Stimulated activated CD8-positive, alpha-beta memory T cell treated with anti-CD3 and anti-CD28 coated beads, Interleukin-7, amount 100 ng/mL, for 48 hours (primary cell): ENCODE results near the gene NFIX.

Experiments used
- DNase-seq, 2 donors: peaks; one replicate each; pipeline ENCODE4 v3.0.0-alpha.2; 2020; ENCODE audit warnings: low read depth in 1 of 2; ENCODE audit errors: extremely low read depth in 1 of 2

The NFIX gene

DNA sequence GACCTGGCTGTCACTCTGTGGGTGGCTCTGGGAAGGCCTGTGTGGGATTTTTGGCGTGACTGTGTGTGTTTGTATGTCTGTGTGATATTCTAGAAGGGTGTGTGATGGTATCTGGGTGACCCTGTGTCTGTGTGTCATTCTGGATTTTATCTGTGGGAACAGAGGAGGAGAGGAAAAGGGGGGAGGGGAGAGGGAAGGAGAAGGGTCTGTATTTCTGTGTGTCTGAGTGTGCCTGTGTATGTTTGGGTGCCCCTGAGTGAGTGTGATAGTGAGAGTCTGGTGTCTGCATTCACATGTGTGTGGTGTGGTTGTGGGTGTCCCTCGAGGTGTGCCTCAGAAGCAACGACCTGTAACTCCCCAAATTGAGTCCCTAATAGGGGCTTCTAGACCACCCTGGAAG lies 8.1 kb upstream of the NFIX start:
- no peak for DNase-seq

GRCh38 chr19:12987781-12988180 lies 7.5 kb upstream of the NFIX start:
- DNase-seq = no peak

GRCh38 chr19:12990431-12990830 lies 4.8 kb upstream of the NFIX start:
- DNase-seq = no peak

DNA sequence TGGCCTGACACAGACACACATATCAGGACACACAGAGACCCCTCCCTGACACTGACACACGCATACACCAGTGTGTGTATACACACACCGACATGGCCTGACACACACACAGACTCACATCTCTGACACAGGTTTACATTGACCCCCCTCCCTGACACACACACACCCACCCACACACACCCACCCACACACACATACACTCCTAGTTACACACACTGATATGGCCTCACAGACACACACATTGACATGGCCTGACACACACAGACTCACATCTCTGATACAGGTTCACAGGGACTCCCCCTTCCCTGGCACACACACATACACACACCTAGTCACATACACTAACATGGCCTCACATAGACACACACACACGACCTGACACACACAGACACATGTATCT lies 4.4 kb upstream of the NFIX start:
- DNase-seq = no peak

DNA sequence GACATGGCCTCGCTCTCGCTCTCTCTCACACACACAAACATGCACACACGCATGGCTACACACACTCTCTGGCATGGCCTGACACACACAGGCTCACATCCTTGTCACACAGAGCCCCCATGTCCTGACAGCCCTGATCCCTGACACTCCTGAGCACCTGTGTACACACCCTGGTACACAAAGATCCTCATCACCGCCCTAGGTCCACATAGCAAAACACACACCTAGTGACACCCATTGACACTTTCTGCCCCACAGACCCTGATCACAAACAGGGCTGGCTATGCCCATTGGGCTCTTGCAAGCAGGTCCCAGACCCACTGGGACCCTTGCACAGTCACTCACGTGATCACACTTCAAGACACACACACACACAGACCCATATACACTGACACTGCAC lies 4.0 kb upstream of the NFIX start:
- no peak for DNase-seq

DNA sequence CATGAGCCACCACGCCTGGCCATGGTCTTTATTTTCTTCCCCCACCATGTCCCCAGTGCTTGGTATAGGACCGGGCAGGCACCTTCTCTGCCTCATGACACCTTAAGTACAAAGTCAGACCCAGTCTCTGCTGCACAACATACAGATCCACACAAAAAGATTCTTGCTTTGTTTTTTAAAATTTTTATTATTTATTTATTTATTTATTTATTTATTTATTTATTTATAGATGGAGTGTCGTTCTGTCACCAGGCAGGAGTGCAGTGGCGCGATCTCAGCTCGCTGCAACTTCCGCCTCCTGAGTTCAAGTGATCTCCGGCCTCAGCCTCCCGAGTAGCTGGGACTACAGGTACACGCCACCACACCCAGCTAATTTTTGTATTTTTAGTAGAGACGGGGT lies 2.5 kb upstream of the NFIX start:
- DNase-seq = no peak

- no peak for DNase-seq
These were observed 1.7 kb upstream of the NFIX start for GRCh38 chr19:12993562-12993961.

DNA sequence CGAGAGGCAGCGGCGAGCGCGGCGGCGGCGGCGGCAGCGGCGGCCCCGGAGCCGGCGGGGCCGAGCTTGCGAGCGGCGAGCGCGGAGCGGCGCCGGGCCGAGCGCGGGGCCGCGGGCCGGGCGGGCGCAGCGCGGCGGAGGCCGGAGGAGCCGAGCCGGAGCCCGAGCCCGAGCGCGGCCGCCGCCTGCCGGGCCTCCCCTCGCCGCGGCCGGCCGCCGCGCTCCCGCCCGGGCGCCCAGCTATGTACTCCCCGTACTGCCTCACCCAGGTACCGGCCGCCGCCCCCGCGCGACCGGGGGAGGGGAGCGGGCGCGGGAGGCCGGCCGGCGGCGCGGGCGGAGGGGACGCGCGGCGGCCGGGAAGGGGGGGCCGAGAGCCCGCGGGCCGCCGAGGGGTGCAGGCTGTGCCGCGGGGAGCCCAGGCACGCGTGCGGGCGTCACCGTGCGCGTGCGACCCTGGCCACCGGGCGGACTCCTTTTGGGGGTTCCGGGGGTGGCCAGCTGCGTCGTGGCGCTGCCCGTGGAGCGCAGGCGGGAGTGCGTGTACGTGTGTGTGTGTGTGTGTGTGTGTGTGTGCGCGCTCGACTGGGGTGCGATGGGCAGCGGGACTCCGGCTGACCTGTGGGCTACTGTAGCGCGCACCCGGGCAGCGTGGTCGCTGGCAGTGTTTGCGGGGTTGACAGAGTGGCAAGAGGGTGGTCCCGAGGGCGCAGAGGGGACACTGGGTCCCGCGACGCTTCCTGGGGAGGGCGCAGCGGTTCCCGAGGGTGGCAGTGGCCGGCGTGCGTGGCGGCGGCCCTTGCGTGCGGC lies 526 bp downstream of the NFIX start:
- DNase-seq = no peak

GRCh38 chr19:12996406-12997094 lies 1.3 kb downstream of the NFIX start:
- no peak for DNase-seq

- no peak for DNase-seq
These were observed 2.1 kb downstream of the NFIX start for GRCh38 chr19:12997179-12997966.

DNA sequence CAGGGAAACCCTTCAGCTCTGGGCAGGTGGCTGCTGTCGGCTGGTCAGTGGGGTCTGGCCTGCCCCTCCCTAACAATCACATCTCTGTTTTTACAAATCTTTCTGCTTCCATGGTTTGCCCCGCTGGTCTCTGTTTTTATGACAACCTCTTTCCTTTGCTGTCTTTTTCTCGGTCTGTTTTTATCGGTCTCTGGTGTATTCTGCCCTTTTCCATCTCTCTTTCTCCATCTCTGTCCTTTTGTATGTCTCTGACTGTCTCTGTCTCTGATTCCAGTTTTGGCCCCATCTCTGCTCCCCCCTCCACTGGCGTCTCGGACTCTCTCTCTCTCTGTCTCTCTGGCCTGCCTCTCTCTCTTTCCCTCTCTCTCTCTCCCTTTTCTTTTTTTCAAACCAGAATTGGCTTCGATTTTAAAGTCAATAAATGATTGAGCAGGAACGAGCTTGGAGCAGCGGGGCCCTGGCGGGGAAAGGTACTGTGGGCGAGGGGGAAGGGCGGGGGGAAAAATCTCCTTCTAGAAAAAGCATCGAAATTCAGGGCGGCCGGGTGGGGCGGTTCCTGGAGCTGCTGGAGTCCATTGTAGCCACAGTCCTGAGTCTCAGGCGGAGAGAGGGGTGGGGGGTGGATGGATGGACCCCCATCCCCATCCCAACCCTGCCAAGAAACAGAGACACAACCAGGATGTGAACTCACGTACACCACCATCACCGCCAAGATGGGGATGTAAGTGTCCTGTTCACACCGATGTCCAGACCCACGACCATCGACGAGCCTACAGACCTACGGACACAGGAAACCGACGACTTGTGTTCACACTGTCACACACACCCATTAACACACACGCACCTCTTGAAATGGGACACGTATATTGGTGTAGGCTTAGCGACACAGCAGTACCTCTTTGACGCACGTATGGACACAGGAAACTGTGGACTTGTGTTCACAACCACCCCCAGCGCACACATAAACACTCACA lies 3.0 kb downstream of the NFIX start:
- no peak for DNase-seq

DNA sequence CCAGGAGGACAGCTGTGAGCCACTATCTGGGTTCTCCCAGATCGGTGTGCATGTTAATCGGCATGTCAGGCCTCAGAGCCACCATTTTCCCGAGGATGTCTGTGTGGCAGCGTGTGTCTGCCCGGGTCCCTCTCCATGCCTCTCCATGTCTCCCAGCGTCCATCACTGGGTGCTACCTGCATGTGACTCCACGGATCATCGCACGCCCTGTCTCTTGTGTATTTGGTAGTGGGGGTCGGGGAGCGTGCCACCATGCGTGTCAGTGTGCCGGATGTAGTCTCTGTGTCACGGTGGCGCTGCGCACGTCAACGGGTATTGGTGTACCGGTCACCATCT lies 5.9 kb downstream of the NFIX start:
- no peak for DNase-seq

DNA sequence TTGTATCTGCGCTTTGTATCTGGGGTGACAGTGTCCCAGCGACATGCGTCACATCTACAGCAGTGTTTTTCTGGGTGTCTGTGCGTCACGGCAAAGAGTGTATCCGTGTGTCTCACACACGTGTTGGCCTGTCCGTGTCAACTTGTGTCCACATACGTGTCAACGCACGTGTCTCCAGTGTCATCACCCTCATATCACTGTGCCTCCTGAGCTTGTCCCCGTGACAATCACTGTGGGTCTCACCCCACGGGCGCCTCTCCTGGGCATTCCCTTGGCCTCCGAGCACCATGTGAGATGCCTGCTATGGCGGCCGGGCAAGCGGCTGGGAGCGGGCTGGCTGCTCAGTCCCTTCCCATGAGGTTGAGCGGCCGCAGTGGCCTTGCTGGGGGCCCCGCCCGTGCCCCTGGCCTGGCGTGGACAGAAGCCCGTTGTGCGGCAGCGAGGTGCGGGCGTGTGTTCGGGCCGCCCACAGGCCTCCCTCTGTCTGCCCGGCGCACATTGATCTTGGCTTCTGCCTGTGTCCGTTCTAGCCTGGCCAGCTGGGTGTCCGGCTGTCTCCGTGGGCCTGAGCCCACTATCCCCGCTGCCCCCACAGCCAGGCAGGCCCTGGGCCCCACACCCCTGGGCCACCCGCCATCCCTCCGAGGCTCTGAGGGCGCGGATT lies 6.4 kb downstream of the NFIX start:
- DNase-seq = no peak

- no peak for DNase-seq
These were observed 7.1 kb downstream of the NFIX start for GRCh38 chr19:13002166-13002898.

- no peak for DNase-seq
These were observed 7.8 kb downstream of the NFIX start for GRCh38 chr19:13003081-13003480.

DNA sequence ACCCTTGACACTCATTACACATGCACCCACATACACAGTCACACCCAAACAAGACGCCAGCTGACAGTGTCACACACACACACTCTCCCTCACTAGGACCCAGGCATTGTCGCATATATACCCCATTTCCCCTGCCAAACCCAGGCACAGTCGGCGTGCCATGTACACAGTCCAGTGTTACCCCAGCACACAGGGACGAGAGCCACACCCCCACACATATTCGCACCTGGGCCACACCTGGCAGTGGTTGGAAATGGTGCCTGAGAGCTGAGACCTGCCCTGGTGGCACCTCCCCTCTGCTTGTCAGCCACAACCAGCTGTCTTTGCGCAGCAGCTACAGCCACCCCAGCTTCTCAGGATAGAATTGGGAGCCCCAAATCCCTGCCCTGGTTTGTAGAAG lies 9.0 kb downstream of the NFIX start:
- no peak for DNase-seq

- DNase-seq = no peak
These were observed 10.0 kb downstream of the NFIX start for GRCh38 chr19:13005253-13005652.

- DNase-seq = no peak
These were observed 10.6 kb downstream of the NFIX start for GRCh38 chr19:13005861-13006370.
